HG02885 (cell line): ENCODE results near the gene TCEA2.
"Not testable (repeated sequence)": the region's sequence is repeated elsewhere in the genome, so short reads cannot be mapped to it uniquely, and the experiment has no call there.

Source experiments
- ATAC-seq: cut with Tn5 transposase; IDR thresholded peaks from one replicate; pipeline ENCODE4 v1.9.1; 2021; ENCODE audit warnings: mild to moderate bottlenecking; ENCODE audit not compliant: unreplicated experiment, poor library complexity

TCEA2 gene

GRCh38 chr20:64076061-64076997, 13.3 kb downstream of the TCEA2 start:
- ATAC-seq = no peak

GRCh38 chr20:64077094-64077493, 14.1 kb downstream of the TCEA2 start:
- ATAC-seq = no peak

GRCh38 chr20:64077541-64077875, 14.5 kb downstream of the TCEA2 start:
- ATAC-seq = no peak

GRCh38 chr20:64077876-64078551, 15.0 kb downstream of the TCEA2 start:
- no peak for ATAC-seq

GRCh38 chr20:64078934-64079272, 15.9 kb downstream of the TCEA2 start:
- no peak for ATAC-seq

GRCh38 chr20:64079273-64080012, 16.4 kb downstream of the TCEA2 start, which contains the start of gene RGS19:
TSS of gene RGS19 (minus strand) at chr20:64079518. CDS start at chr20:64076886, 2,632 bp downstream.
- ATAC-seq = peak; percentile 55

GRCh38 chr20:64080013-64080812, 17.2 kb downstream of the TCEA2 start, which contains the start of gene OPRL1:
TSS of gene OPRL1 (plus strand) at chr20:64080082. CDS start at chr20:64092721, 12,639 bp downstream.
- ATAC-seq = no peak

- no peak for ATAC-seq
Observed at GRCh38 chr20:64080813-64081623, 18.0 kb downstream of the TCEA2 start.

- no peak for ATAC-seq
Observed at GRCh38 chr20:64081624-64081964, 18.6 kb downstream of the TCEA2 start.

GRCh38 chr20:64082126-64082731, 19.2 kb downstream of the TCEA2 start:
- no peak for ATAC-seq

- no peak for ATAC-seq
Observed at GRCh38 chr20:64082820-64083377, 19.9 kb downstream of the TCEA2 start.

GRCh38 chr20:64083378-64083803, 20.4 kb downstream of the TCEA2 start:
- no peak for ATAC-seq

GRCh38 chr20:64083804-64084684, 21.0 kb downstream of the TCEA2 start, which contains the start of gene LKAAEAR1:
TSS of gene LKAAEAR1 (minus strand) at chr20:64084398. CDS start at chr20:64084219, 179 bp downstream.
- no peak for ATAC-seq

GRCh38 chr20:64084685-64085152, 21.7 kb downstream of the TCEA2 start:
- no peak for ATAC-seq

- ATAC-seq = no peak
Observed at GRCh38 chr20:64086801-64087200, 23.8 kb downstream of the TCEA2 start.

GRCh38 chr20:64087226-64087825, 24.3 kb downstream of the TCEA2 start:
- ATAC-seq = not testable (repeated sequence)

GRCh38 chr20:64088586-64088985, 25.6 kb downstream of the TCEA2 start:
- not testable (repeated sequence) for ATAC-seq
